ENCODE measurements around the gene SLC2A1. TPM values are rescaled to one million over a fixed set of nuclear protein-coding genes. Genes with fewer than 3 reads are reported as not detected.

Gene SLC2A1
- total RNA-seq, 1 donor from 2014 or later: 54.9 TPM

GRCh38 chr1:42933610-42934491 lies 24.8 kb downstream of the SLC2A1 start:
- Histone ChIP-seq H3K36me3 (peaks cover 27% of the 10 kb centered on the region), H3K4me1 (peaks cover 57% of the 10 kb centered on the region)
- no peak for DNase-seq

GRCh38 chr1:42933060-42933586 lies 25.5 kb downstream of the SLC2A1 start:
- DNase-seq: no peak
- Histone ChIP-seq H3K36me3 (peaks cover 33% of the 10 kb centered on the region), H3K27me3 (ENCODE audit: low read depth) (no peaks in the 10 kb centered on the region), H3K4me1 (peaks cover 50% of the 10 kb centered on the region), H3K9me3 (replicated peaks) (no peaks in the 10 kb centered on the region), H3K27ac (replicated peaks) (no peak overlapping the region), H3K4me3 (no peak overlapping the region)
- no peak for TF ChIP-seq CTCF (IDR thresholded peaks at IDR 0.05; ENCODE audit: borderline replicate concordance)
- intact Hi-C loops (cut with micrococcal nuclease): no loop called here

More at GRCh38 chr1:42933610-42934491, 24.8 kb downstream of the SLC2A1 start:
- no peaks in the 10 kb centered on the region for H3K27me3 ChIP-seq (ENCODE audit: low read depth)
- H3K27ac ChIP-seq (replicated peaks): no peak overlapping the region
- no peak for TF ChIP-seq CTCF (IDR thresholded peaks at IDR 0.05; ENCODE audit: borderline replicate concordance)
- intact Hi-C loops (cut with micrococcal nuclease): no loop called here
- no peaks in the 10 kb centered on the region for H3K9me3 ChIP-seq (replicated peaks)
- H3K4me3 ChIP-seq: no peak overlapping the region

GRCh38 chr1:42932442-42932941 lies 26.2 kb downstream of the SLC2A1 start:
- H3K4me1 ChIP-seq: peaks cover 44% of the 10 kb centered on the region
- peaks cover 35% of the 10 kb centered on the region for H3K36me3 ChIP-seq
- H3K4me3 ChIP-seq: no peak overlapping the region
- no peak for DNase-seq
- peak overlapping the region; percentile 52 for H3K27ac ChIP-seq (replicated peaks)
- no peaks in the 10 kb centered on the region for H3K27me3 ChIP-seq (ENCODE audit: low read depth)
- intact Hi-C loops (cut with micrococcal nuclease): no loop called here
- H3K9me3 ChIP-seq (replicated peaks): no peaks in the 10 kb centered on the region
- TF ChIP-seq CTCF (IDR thresholded peaks at IDR 0.05; ENCODE audit: borderline replicate concordance): no peak

- Histone ChIP-seq H3K9me3 (replicated peaks) (no peaks in the 10 kb centered on the region), H3K27me3 (ENCODE audit: low read depth) (no peaks in the 10 kb centered on the region), H3K4me3 (no peak overlapping the region), H3K36me3 (peaks cover 35% of the 10 kb centered on the region), H3K4me1 (peaks cover 39% of the 10 kb centered on the region), H3K27ac (replicated peaks) (peak overlapping the region; percentile 52)
- no peak for TF ChIP-seq CTCF (IDR thresholded peaks at IDR 0.05; ENCODE audit: borderline replicate concordance)
- peak; percentile 59 for DNase-seq
- intact Hi-C loops (cut with micrococcal nuclease): no loop called here
Measured at GRCh38 chr1:42931911-42932422, 26.7 kb downstream of the SLC2A1 start.

- H3K4me3 ChIP-seq: no peak overlapping the region
- intact Hi-C loops (cut with micrococcal nuclease): no loop called here
- peaks cover 30% of the 10 kb centered on the region for H3K4me1 ChIP-seq
- DNase-seq: no peak
- H3K27me3 ChIP-seq (ENCODE audit: low read depth): no peaks in the 10 kb centered on the region
- peak overlapping the region; percentile 52 for H3K27ac ChIP-seq (replicated peaks)
- TF ChIP-seq CTCF (IDR thresholded peaks at IDR 0.05; ENCODE audit: borderline replicate concordance): peak; percentile 62
- H3K36me3 ChIP-seq: peaks cover 40% of the 10 kb centered on the region
- no peaks in the 10 kb centered on the region for H3K9me3 ChIP-seq (replicated peaks)
Measured at GRCh38 chr1:42931108-42931539, 27.5 kb downstream of the SLC2A1 start.

Measured in left ventricle myocardium inferior (tissue), 1 donor.